ENCODE data around the gene SLC6A6.

DNA sequence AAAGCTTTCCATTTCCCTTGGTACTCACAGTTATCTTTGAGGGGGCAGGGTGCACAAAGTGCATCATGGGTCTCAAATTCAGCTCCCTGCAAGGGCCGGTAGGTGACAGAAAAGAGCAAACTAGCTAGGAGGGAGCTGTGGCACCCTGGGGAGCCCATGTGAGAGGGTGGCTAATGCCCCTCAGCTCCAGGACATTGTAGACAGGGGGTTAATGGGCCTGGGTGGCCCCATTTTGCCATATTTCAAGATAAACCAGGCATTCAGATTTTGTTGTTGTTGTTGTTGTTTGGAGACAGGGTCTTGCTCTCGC lies 3.7 kb upstream of the SLC6A6 start:
- TF ChIP-seq, protein P1, sequence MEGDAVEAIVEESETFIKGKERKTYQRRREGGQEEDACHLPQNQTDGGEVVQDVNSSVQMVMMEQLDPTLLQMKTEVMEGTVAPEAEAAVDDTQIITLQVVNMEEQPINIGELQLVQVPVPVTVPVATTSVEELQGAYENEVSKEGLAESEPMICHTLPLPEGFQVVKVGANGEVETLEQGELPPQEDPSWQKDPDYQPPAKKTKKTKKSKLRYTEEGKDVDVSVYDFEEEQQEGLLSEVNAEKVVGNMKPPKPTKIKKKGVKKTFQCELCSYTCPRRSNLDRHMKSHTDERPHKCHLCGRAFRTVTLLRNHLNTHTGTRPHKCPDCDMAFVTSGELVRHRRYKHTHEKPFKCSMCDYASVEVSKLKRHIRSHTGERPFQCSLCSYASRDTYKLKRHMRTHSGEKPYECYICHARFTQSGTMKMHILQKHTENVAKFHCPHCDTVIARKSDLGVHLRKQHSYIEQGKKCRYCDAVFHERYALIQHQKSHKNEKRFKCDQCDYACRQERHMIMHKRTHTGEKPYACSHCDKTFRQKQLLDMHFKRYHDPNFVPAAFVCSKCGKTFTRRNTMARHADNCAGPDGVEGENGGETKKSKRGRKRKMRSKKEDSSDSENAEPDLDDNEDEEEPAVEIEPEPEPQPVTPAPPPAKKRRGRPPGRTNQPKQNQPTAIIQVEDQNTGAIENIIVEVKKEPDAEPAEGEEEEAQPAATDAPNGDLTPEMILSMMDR (IDR thresholded peaks at IDR 0.05 in 8 of 11, conservative IDR thresholded peaks at IDR 0.05 in 3 of 11) = no peak
- no peak for TF ChIP-seq POLR2A (IDR thresholded peaks at IDR 0.05)
- no peak for TF ChIP-seq POLR2AphosphoS5 (IDR thresholded peaks at IDR 0.05)

All from spleen (tissue), 7 donors.